ENCODE data around the gene NCOA7.

GRCh38 chr6:125859727-125860126 is 69.0 kb downstream of the NCOA7 start:
- no peak for TF ChIP-seq EZH2 (IDR thresholded peaks at IDR 0.05; ENCODE audit: borderline replicate concordance, low read depth, low read length, severe bottlenecking)
- TF ChIP-seq, protein P1, sequence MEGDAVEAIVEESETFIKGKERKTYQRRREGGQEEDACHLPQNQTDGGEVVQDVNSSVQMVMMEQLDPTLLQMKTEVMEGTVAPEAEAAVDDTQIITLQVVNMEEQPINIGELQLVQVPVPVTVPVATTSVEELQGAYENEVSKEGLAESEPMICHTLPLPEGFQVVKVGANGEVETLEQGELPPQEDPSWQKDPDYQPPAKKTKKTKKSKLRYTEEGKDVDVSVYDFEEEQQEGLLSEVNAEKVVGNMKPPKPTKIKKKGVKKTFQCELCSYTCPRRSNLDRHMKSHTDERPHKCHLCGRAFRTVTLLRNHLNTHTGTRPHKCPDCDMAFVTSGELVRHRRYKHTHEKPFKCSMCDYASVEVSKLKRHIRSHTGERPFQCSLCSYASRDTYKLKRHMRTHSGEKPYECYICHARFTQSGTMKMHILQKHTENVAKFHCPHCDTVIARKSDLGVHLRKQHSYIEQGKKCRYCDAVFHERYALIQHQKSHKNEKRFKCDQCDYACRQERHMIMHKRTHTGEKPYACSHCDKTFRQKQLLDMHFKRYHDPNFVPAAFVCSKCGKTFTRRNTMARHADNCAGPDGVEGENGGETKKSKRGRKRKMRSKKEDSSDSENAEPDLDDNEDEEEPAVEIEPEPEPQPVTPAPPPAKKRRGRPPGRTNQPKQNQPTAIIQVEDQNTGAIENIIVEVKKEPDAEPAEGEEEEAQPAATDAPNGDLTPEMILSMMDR (IDR thresholded peaks at IDR 0.05; ENCODE audit: borderline replicate concordance, extremely low read depth, low read length, poor library complexity, severe bottlenecking): no peak

Data from DND-41 (cell line).